SU-DHL-6 (cell line): ENCODE measurements around the gene KDM4F.

Experiments
- CTCF ChIP-seq: fragments of 200-600 bp; sonication (generic); IDR thresholded peaks from one replicate; pipeline ENCODE4 v1.5.1; 2017; ENCODE audit warnings: antibody characterized with exemption, mild to moderate bottlenecking, low read length, moderate library complexity; ENCODE audit not compliant: insufficient read depth, poor library complexity, severe bottlenecking
- EZH2phosphoT487 ChIP-seq: fragments of 200-600 bp; sonication (generic), shearing (Covaris generic); conservative IDR thresholded peaks from 2 replicates; pipeline ENCODE4 v1.6.1; 2018; ENCODE audit warnings: mild to moderate bottlenecking, antibody characterized with exemption, low read length, moderate library complexity, mixed read lengths

DNA sequence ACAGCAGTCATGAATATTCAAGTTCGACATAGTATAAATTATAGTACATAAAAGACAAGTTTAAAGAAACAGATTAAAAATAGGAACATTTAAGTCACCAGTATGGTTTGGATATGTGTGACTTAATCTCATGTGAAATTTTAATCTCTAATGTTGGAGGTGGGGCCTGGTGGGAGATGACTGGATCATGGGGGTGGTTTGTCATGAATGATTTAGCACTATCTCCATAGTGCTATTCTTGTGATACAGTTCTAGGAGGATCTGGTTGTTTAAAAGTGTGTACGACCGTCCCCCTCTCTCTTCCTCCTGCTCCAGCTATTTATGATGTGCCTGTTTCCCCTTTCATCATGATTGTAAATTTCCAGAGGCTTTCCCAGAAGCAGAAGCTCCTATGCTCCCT, 20.9 kb upstream of the KDM4F start:
- TF ChIP-seq EZH2phosphoT487 (no peak), CTCF (no peak)
